Activated CD8-positive, alpha-beta T cell treated with anti-CD3 and anti-CD28 coated beads for 36 hours (primary cell): ENCODE results near the gene INTS1. TPM values are rescaled to one million over a fixed set of nuclear protein-coding genes. Genes with fewer than 3 reads are reported as not detected.
A peak's percentile ranks its signal among the peaks of the same experiment; 100 is the strongest.
"Not testable (repeated sequence)": the region's sequence is repeated elsewhere in the genome, so short reads cannot be mapped to it uniquely, and the experiment has no call there.

Experiments used
- ATAC-seq: fragments of 200-7000 bp; cut with Tn5 transposase; one replicate; pipeline ENCODE4 v1.10.0; 2021; ENCODE audit warnings: mild to moderate bottlenecking, moderate library complexity
- CTCF ChIA-PET: fragments of 350-600 bp; sonication (Branson Sonifier 250); formaldehyde crosslinking; loops from one replicate; lab custom pipeline; 2021; ENCODE audit warnings: antibody characterized with exemption; lab: Charles Lee
- POLR2A ChIA-PET: fragments of 350-600 bp; sonication (Branson Sonifier 250); formaldehyde crosslinking; loops from one replicate; lab custom pipeline; 2021; ENCODE audit warnings: antibody characterized with exemption; lab: Charles Lee
- DNase-seq: peaks from one replicate; pipeline ENCODE4 v3.0.0-alpha.2; 2020
- H3K27ac Mint-ChIP-seq: one replicate; pipeline ENCODE4 v1.8.0; 2021; ENCODE audit warnings: mild to moderate bottlenecking, mixed read lengths
- H3K27me3 Mint-ChIP-seq: one replicate; pipeline ENCODE4 v1.8.0; 2021; ENCODE audit warnings: mixed read lengths
- H3K36me3 Mint-ChIP-seq: one replicate; pipeline ENCODE4 v1.8.0; 2021; ENCODE audit warnings: low read depth, mixed read lengths
- H3K4me1 Mint-ChIP-seq: one replicate; pipeline ENCODE4 v1.8.0; 2021; ENCODE audit warnings: low read depth, mixed read lengths
- H3K4me3 Mint-ChIP-seq: one replicate; pipeline ENCODE4 v1.8.0; 2021; ENCODE audit warnings: mild to moderate bottlenecking, moderate library complexity, mixed read lengths
- H3K9me3 Mint-ChIP-seq: one replicate; pipeline ENCODE4 v1.8.0; 2021; ENCODE audit warnings: mixed read lengths
- CTCF ChIP-seq: fragments of 200-600 bp; IDR thresholded peaks from one replicate; pipeline ENCODE4 v1.8.0; 2022; ENCODE audit warnings: antibody characterized with exemption, mild to moderate bottlenecking
- intact Hi-C: fragments of 100-400 bp; cut with micrococcal nuclease; formaldehyde crosslinking; loops from one replicate; pipeline ENCODE4 v1.10.0; 2022
- total RNA-seq, 2 experiments: library from RNA; stranded (reverse); gene quantifications; one replicate each; pipeline ENCODE4 v1.2.3, GENCODE V29; 2021

The INTS1 gene
- total RNA-seq, 2 experiments from 2014 or later, result 100 to 103 TPM

DNA sequence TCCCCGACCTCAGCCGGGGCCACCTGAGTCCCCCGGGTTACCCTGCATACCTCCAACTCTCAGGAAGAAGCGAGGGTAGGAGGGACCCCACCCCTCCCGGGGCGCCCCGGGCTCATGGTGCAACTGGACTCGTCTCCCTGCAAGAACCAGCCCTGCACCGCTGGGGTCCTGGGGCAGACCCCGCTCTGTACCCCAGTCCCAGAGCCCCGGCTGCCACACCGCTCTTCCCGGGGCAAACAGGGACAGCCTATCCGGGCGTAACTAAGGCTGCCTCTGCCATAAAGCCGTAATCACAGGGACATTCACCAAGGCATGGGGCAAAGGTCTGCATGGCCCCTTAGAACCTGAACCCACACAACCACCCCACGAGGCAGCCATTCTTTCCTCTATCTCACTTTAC is 19.7 kb upstream of the INTS1 start:
- H3K4me1 Mint-ChIP-seq, result peaks cover 5% of the 10 kb centered on the region
- peaks cover 4% of the 10 kb centered on the region for H3K9me3 Mint-ChIP-seq
- DNase-seq (no peak), ATAC-seq (no peak)
- no peak for TF ChIP-seq CTCF
- peaks cover 4% of the 10 kb centered on the region for H3K27me3 Mint-ChIP-seq
- ChIA-PET POLR2A (no interaction called here), CTCF (no interaction called here)
- no peak overlapping the region for H3K27ac Mint-ChIP-seq
- H3K4me3 Mint-ChIP-seq, result no peak overlapping the region
- H3K36me3 Mint-ChIP-seq, result no peaks in the 10 kb centered on the region
- intact Hi-C loops, result no loop called here

DNA sequence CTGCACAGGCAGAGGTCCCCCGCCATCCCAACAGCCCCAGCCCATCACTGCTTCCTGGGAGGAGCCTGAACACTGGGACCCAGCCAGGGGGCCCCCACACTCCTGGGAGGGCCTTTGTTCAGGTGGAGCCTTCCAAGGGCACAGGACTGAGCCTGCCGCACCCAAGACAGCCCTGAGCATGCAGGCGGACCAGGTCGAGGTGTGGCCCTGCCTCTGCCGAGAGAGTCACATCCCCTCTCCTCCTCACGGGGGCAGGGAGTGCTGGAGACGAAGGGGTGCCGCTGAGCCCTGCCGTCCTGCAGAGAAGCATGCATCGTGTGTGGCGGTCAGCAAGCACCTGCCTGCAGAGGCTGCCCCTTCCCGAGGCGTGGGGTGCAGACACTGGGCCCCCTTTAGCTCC is 19.0 kb upstream of the INTS1 start:
- H3K9me3 Mint-ChIP-seq, result peaks cover 4% of the 10 kb centered on the region
- no peak overlapping the region for H3K27ac Mint-ChIP-seq
- ChIA-PET CTCF (no interaction called here), POLR2A (no interaction called here)
- no peak for DNase-seq
- ATAC-seq, result no peak
- peaks cover 4% of the 10 kb centered on the region for H3K27me3 Mint-ChIP-seq
- intact Hi-C loops, result no loop called here
- H3K36me3 Mint-ChIP-seq, result no peaks in the 10 kb centered on the region
- peaks cover 5% of the 10 kb centered on the region for H3K4me1 Mint-ChIP-seq
- no peak for TF ChIP-seq CTCF
- H3K4me3 Mint-ChIP-seq, result no peak overlapping the region

- no peak for TF ChIP-seq CTCF
- Mint-ChIP-seq H3K9me3 (peaks cover 4% of the 10 kb centered on the region), H3K27ac (no peak overlapping the region), H3K4me3 (no peak overlapping the region), H3K4me1 (peaks cover 5% of the 10 kb centered on the region), H3K36me3 (no peaks in the 10 kb centered on the region), H3K27me3 (no peaks in the 10 kb centered on the region)
- CTCF ChIA-PET, result no interaction called here
- intact Hi-C loops, result no loop called here
- DNase-seq (peak; percentile 47), ATAC-seq (peak; percentile 56)
- POLR2A ChIA-PET, result no interaction called here
Observed at GRCh38 chr7:1521456-1521855, 17.3 kb upstream of the INTS1 start.

DNA sequence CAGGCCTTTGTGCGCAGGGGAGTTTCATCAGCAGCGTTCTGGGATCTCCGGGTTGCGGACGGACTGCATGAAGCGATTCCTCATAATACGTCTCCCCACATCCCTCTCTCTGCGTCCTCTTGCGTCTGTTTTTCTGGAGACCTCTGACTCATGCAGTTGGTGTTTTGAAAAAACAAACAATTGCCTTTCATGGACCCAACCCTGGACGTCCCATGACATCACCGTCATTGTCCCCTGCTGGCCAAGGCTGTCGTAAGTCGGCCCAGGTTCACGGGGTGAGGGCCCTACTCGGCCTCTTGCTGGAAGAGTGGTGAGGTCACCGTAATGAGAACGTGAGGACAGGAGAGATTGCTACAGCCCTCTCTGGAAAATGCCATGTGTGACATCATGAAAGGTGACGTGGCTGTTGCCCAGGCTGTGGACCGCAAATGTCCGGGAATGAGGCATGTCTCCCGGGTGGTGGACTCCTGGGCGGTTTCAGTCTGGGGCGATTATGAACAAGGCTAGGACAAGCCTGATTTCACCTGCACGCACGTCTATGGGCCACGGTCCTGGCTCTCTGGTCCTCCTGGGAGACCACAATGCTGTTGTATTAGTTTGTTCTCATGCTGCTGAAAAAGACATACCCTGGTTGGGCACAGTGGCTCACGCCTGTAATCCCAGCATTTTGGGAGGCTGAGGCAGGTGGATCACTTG is 16.5 kb upstream of the INTS1 start:
- TF ChIP-seq CTCF, result no peak
- intact Hi-C loops, result no loop called here
- Mint-ChIP-seq H3K9me3 (peaks cover 4% of the 10 kb centered on the region), H3K27me3 (no peaks in the 10 kb centered on the region), H3K4me1 (peaks cover 5% of the 10 kb centered on the region), H3K4me3 (no peak overlapping the region), H3K36me3 (no peaks in the 10 kb centered on the region), H3K27ac (no peak overlapping the region)
- DNase-seq (no peak), ATAC-seq (no peak)
- ChIA-PET POLR2A (no interaction called here), CTCF (no interaction called here)

- H3K27ac Mint-ChIP-seq, result not testable (repeated sequence)
- CTCF ChIA-PET, result interaction anchor here (0.7 to 1.1 kb wide), 2 partner anchors 13 to 60 kb away, joined by 3 read pairs; no protein-coding TSS in a partner anchor
Observed at GRCh38 chr7:1519322-1519922, 15.2 kb upstream of the INTS1 start.

More at GRCh38 chr7:1519322-1519922, 15.2 kb upstream of the INTS1 start:
- H3K27me3 Mint-ChIP-seq, H3K9me3 Mint-ChIP-seq, POLR2A ChIA-PET, H3K4me1 Mint-ChIP-seq, H3K4me3 Mint-ChIP-seq, ATAC-seq, intact Hi-C loops, DNase-seq, H3K36me3 Mint-ChIP-seq: not testable (repeated sequence)
